Brain microvascular endothelial cell (primary cell): ENCODE results near the gene CCDC178.

Experiments used
- DNase-seq: peaks from one replicate; pipeline ENCODE4 v3.0.0-alpha.2; 2020
- H3K27ac ChIP-seq: fragments of 250-450 bp; sonication (Bioruptor Pico); 2 replicates; pipeline ENCODE4 v1.5.1; 2020; ENCODE audit warnings: mild to moderate bottlenecking, moderate library complexity
- H3K27me3 ChIP-seq: fragments of 250-450 bp; sonication (Bioruptor Pico); replicated peaks from 2 replicates; pipeline ENCODE4 v1.5.1; 2020; ENCODE audit warnings: mild to moderate bottlenecking
- H3K36me3 ChIP-seq: fragments of 250-450 bp; sonication (Bioruptor Pico); replicated peaks from 2 replicates; pipeline ENCODE4 v1.5.1; 2020; ENCODE audit warnings: mild to moderate bottlenecking
- H3K4me3 ChIP-seq: 2 replicates; pipeline ENCODE4 v1.5.1; 2011; ENCODE audit warnings: low read depth, mild to moderate bottlenecking, control low read depth, low read length, moderate library complexity
- in situ Hi-C: cut with HindIII; loops from 2 replicates; pipeline ENCODE4 v1.10.0; 2017; ENCODE audit warnings: low sequenced_read_pairs, low pct_ligation_motif_present
- TF ChIP-seq, protein P1 (sequence below): IDR thresholded peaks from 2 replicates; pipeline ENCODE4 v1.5.1; 2011; ENCODE audit warnings: low read depth, mild to moderate bottlenecking, moderate library complexity, low read length, control low read depth, inconsistent platforms; ENCODE audit errors: missing control alignments

The CCDC178 gene

DNA sequence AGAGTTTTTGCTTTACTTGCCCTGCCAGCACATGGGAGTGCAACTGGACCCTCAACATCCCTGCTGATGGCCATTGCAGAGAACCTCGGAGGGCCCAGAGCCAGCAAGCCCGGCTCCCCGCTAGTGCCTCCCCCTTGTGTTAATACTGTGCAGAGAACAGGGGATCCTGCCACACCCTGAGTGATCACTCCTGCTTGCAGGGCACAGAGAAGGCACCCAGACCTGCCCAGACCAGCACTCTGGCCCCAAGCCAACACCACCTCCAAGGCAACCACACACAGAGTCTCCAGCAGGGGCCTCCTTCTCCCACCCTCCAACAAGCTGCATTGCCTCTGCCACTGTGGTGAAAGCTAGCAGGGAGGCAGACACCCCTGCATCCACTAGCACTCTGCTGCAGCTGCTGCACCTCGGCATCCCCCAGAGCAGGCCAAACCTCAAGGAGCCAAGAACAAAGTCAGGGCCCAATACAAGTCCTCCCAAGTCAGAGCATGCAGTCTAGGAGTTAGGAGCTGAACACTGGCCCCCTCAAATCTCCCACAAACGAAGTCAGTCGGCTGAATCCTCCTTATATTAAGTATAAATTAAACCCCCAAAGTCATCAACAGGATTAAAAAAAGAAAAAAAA is 157.7 kb downstream of the CCDC178 start:
- Histone ChIP-seq H3K27ac (no peak overlapping the region), H3K27me3 (no peaks in the 10 kb centered on the region), H3K36me3 (no peaks in the 10 kb centered on the region), H3K4me3 (no peak overlapping the region)
- in situ Hi-C loops = no loop called here
- DNase-seq = no peak
- TF ChIP-seq, protein P1, sequence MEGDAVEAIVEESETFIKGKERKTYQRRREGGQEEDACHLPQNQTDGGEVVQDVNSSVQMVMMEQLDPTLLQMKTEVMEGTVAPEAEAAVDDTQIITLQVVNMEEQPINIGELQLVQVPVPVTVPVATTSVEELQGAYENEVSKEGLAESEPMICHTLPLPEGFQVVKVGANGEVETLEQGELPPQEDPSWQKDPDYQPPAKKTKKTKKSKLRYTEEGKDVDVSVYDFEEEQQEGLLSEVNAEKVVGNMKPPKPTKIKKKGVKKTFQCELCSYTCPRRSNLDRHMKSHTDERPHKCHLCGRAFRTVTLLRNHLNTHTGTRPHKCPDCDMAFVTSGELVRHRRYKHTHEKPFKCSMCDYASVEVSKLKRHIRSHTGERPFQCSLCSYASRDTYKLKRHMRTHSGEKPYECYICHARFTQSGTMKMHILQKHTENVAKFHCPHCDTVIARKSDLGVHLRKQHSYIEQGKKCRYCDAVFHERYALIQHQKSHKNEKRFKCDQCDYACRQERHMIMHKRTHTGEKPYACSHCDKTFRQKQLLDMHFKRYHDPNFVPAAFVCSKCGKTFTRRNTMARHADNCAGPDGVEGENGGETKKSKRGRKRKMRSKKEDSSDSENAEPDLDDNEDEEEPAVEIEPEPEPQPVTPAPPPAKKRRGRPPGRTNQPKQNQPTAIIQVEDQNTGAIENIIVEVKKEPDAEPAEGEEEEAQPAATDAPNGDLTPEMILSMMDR = no peak

DNA sequence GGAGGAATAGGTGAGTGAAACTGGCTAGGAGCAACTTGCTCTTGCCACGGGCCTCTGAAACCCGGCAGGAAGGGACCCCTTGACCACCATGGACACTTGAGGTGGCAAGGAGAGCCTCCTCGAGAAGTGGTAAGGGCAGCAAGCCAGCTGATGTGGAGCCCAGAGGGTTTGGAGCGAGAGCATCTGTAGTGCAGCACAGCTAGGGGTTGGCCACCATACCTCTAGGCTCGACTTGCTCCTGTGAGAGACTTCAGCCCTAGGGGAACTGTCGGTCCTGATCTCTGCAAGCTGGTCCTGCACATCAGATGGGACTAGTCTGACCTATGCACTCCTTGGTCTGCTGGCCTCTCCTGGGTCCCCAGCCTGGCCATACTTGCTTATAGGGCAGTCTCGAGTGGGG is 158.4 kb downstream of the CCDC178 start:
- H3K27me3 ChIP-seq = no peaks in the 10 kb centered on the region
- H3K27ac ChIP-seq = no peak overlapping the region
- TF ChIP-seq, protein P1 = no peak
- no peak overlapping the region for H3K4me3 ChIP-seq
- in situ Hi-C loops = no loop called here
- H3K36me3 ChIP-seq = no peaks in the 10 kb centered on the region
- DNase-seq = no peak

DNA sequence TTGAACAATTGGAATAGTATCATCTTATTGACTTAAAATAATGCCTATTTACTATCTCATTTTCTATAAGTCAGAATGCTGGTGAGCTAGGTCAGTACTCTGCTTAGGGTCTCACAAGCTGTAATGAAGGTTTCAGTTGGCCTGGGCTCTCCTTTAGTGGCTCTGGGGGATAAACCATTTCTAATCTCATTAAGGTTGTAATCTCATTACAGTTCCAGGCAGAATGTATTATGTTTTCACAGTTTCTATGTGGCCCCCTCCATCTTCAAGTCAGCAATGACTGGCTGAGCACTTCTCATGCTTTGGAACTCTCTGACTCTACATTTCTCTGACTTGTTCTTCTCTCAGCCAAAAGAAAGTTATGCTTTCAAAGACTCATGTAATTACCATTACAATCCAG is 163.1 kb downstream of the CCDC178 start:
- Histone ChIP-seq H3K27me3 (no peaks in the 10 kb centered on the region), H3K27ac (no peak overlapping the region), H3K36me3 (no peaks in the 10 kb centered on the region), H3K4me3 (no peak overlapping the region)
- in situ Hi-C loops = no loop called here
- DNase-seq = no peak
- TF ChIP-seq, protein P1 = no peak

DNA sequence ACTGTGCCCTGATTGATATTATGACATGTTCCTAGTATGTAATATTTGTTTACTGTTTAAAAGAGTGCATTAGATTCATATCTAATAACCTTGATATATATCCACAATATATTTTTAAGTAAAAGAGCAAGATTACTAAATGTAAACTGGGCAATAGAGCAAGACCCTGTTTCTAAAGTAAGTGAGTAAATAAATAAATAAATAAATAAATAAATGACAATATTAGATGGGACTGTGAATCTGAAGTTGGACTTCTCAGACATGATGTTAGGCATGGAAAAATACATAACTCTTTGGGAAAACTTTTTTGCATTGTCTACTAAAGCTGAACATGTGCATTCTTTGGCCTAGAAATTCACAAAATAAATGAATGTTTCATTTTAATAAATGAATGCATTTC is 164.7 kb downstream of the CCDC178 start:
- Histone ChIP-seq H3K4me3 (no peak overlapping the region), H3K36me3 (no peaks in the 10 kb centered on the region), H3K27me3 (no peaks in the 10 kb centered on the region), H3K27ac (no peak overlapping the region)
- no peak for DNase-seq
- in situ Hi-C loops = no loop called here
- TF ChIP-seq, protein P1 = no peak

DNA sequence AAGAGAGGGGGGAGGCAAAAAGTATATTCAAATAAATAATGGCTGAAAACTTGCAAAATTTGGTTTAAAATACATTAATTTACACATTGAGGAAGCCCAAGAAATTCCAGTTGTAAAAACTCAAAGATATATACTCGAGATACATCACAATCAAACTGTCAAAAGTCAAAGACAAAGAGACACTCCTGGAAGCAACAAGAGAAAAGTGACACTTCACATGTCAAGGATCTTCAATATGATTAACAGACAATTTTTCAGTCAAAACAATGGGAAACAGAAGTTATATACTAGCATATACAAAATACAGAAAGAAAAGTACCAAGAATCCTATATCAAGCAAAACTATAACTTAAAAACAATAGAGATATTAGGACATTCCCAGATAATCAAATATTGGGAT is 170.2 kb downstream of the CCDC178 start:
- TF ChIP-seq, protein P1 = no peak
- Histone ChIP-seq H3K4me3 (no peak overlapping the region), H3K27me3 (no peaks in the 10 kb centered on the region), H3K27ac (no peak overlapping the region), H3K36me3 (no peaks in the 10 kb centered on the region)
- no peak for DNase-seq
- in situ Hi-C loops = no loop called here

DNA sequence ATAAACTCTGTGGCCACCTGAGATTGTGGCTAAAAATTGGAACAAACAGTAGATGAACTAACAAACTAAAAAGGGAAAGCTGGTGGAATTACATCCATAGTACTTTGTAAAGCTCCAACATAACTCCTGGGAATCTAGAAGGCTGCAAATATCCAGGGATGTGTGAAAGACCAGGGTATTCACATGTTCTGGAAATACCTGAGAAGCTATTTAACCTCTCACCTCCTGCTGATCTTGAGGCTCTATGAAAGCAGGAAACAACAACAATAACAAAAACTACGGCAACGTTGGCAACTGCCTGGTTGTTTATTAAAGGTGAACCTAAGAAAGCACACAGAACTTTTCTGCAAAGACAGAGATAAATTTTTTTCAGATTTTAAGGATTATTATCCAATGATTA is 171.3 kb downstream of the CCDC178 start:
- Histone ChIP-seq H3K27me3 (no peaks in the 10 kb centered on the region), H3K36me3 (no peaks in the 10 kb centered on the region), H3K4me3 (no peak overlapping the region), H3K27ac (no peak overlapping the region)
- no peak for DNase-seq
- in situ Hi-C loops = no loop called here
- TF ChIP-seq, protein P1 = no peak
